B cell (primary cell): Measurements from ENCODE around the gene CDO1.

ENCODE experiments used
- EZH2 ChIP-seq: IDR thresholded peaks from 2 replicates; pipeline ENCODE4 v1.6.1; 2012; ENCODE audit warnings: borderline replicate concordance, low read depth, mild to moderate bottlenecking, moderate library complexity, low read length; ENCODE audit not compliant: insufficient read depth, poor library complexity, severe bottlenecking
- TF ChIP-seq, protein P1 (sequence below): fragments of 200-600 bp; IDR thresholded peaks from one replicate; pipeline ENCODE4 v1.8.0; 2022; ENCODE audit warnings: antibody characterized with exemption, mild to moderate bottlenecking

DNA sequence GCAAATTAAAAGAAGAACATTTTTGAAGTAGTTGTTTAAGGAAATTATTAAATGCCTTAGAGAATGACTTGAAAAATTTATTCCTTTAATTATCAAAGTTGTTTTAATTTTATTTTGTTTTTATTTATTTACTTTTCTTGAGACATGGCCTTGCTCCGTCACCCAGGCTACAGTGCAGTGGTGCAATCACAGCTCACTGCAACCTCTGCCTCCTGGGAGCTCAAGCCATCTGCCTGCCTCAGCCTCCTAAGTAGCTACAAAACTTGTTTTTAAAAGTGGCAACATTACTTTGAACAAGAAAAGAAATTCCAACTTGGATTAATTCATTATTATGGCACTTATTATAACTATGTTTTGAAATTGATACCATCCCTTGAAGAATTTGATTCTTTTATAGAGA lies 29.0 kb downstream of the CDO1 start:
- TF ChIP-seq EZH2, result no peak
- TF ChIP-seq, protein P1, sequence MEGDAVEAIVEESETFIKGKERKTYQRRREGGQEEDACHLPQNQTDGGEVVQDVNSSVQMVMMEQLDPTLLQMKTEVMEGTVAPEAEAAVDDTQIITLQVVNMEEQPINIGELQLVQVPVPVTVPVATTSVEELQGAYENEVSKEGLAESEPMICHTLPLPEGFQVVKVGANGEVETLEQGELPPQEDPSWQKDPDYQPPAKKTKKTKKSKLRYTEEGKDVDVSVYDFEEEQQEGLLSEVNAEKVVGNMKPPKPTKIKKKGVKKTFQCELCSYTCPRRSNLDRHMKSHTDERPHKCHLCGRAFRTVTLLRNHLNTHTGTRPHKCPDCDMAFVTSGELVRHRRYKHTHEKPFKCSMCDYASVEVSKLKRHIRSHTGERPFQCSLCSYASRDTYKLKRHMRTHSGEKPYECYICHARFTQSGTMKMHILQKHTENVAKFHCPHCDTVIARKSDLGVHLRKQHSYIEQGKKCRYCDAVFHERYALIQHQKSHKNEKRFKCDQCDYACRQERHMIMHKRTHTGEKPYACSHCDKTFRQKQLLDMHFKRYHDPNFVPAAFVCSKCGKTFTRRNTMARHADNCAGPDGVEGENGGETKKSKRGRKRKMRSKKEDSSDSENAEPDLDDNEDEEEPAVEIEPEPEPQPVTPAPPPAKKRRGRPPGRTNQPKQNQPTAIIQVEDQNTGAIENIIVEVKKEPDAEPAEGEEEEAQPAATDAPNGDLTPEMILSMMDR, result no peak
